Measurements from ENCODE around the gene CHIC2.

Gene CHIC2

DNA sequence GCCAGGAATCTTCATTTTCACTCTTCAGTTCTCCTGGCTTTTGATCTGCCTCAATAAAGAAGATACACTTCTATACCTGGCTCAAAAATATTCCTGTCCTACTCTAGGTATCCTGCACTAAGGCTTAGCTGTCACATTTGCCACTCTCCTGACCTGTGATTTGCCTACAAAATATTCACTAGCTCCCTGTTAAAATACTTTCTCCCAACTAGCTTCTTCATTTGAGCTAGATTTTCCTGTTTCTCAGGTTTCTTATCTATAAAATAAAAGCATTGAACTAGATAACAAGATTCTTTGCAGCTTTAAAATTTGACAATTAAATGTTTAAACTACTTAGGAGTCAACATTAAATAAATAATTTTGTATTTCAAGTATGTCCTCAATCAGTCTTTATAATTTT is 53.2 kb downstream of the CHIC2 start:
- Histone ChIP-seq H3K4me1 (ENCODE audit: insufficient read depth, low read length) (no peaks in the 10 kb centered on the region), H3K27ac (ENCODE audit: low read length) (no peak overlapping the region), H2AFZ (ENCODE audit: low read depth, low read length) (no peak overlapping the region), H3K36me3 (ENCODE audit: insufficient read depth, low read length) (peaks cover 25% of the 10 kb centered on the region), H3K9me3 (ENCODE audit: insufficient read depth, low read length, severe bottlenecking) (no peaks in the 10 kb centered on the region), H3K27me3 (ENCODE audit: insufficient read depth, low read length, poor library complexity) (no peaks in the 10 kb centered on the region), H3K4me3 (ENCODE audit: low read depth in 1 of 2, low read length in 2 of 2) (no peak overlapping the region), H3K9ac (ENCODE audit: low read depth, low read length) (no peak overlapping the region), H3K79me2 (ENCODE audit: insufficient read depth, low read length) (0 out of 2 replicates have a peak, but pooled peaks cover 2% of the 10 kb centered on the region), H4K20me1 (ENCODE audit: insufficient read depth, low read length) (0 out of 2 replicates have a peak, but pooled peaks cover 4% of the 10 kb centered on the region), H3K4me2 (ENCODE audit: insufficient read depth, low read length) (no peak overlapping the region)
- DNase-seq (no peak), ATAC-seq (ENCODE audit: insufficient read depth, low read depth) (no peak)
- TF ChIP-seq, protein P1, sequence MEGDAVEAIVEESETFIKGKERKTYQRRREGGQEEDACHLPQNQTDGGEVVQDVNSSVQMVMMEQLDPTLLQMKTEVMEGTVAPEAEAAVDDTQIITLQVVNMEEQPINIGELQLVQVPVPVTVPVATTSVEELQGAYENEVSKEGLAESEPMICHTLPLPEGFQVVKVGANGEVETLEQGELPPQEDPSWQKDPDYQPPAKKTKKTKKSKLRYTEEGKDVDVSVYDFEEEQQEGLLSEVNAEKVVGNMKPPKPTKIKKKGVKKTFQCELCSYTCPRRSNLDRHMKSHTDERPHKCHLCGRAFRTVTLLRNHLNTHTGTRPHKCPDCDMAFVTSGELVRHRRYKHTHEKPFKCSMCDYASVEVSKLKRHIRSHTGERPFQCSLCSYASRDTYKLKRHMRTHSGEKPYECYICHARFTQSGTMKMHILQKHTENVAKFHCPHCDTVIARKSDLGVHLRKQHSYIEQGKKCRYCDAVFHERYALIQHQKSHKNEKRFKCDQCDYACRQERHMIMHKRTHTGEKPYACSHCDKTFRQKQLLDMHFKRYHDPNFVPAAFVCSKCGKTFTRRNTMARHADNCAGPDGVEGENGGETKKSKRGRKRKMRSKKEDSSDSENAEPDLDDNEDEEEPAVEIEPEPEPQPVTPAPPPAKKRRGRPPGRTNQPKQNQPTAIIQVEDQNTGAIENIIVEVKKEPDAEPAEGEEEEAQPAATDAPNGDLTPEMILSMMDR (IDR thresholded peaks at IDR 0.05; ENCODE audit: borderline replicate concordance, extremely low read depth, low read length, poor library complexity, severe bottlenecking), result no peak
- TF ChIP-seq EZH2 (IDR thresholded peaks at IDR 0.05; ENCODE audit: borderline replicate concordance, low read depth, low read length, severe bottlenecking), result no peak

DNA sequence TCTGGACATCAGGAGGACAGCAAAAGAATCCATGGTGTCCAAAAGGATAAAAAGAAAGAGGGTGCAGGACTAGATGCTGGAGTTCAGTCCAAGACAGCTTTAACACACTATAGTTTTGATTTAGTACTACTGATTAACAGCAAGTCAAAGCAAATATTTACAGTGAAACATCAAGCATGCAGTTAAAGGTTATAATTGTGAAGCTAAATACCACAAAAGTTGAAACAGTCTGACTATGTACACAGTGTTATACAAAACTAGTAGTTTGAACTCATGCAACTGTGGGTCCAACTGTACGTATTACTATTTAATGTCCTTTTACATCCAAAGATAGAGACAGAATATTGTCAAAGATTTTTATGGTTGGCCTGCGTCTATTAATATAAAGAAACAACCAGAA is 57.6 kb downstream of the CHIC2 start:
- Histone ChIP-seq H3K9ac (ENCODE audit: low read depth, low read length) (no peak overlapping the region), H3K4me2 (ENCODE audit: insufficient read depth, low read length) (no peak overlapping the region), H3K27ac (ENCODE audit: low read length) (no peak overlapping the region), H2AFZ (ENCODE audit: low read depth, low read length) (no peak overlapping the region), H3K4me3 (ENCODE audit: low read depth in 1 of 2, low read length in 2 of 2) (no peak overlapping the region), H3K79me2 (ENCODE audit: insufficient read depth, low read length) (no peaks in the 10 kb centered on the region; the same call in 1 of the 2 replicates), H4K20me1 (ENCODE audit: insufficient read depth, low read length) (no peaks in the 10 kb centered on the region), H3K27me3 (ENCODE audit: insufficient read depth, low read length, poor library complexity) (no peaks in the 10 kb centered on the region), H3K9me3 (ENCODE audit: insufficient read depth, low read length, severe bottlenecking) (no peaks in the 10 kb centered on the region), H3K36me3 (ENCODE audit: insufficient read depth, low read length) (peaks cover 20% of the 10 kb centered on the region), H3K4me1 (ENCODE audit: insufficient read depth, low read length) (no peaks in the 10 kb centered on the region)
- TF ChIP-seq, protein P1 (IDR thresholded peaks at IDR 0.05; ENCODE audit: borderline replicate concordance, extremely low read depth, low read length, poor library complexity, severe bottlenecking), result no peak
- TF ChIP-seq EZH2 (IDR thresholded peaks at IDR 0.05; ENCODE audit: borderline replicate concordance, low read depth, low read length, severe bottlenecking), result no peak
- ATAC-seq (ENCODE audit: insufficient read depth, low read depth) (no peak), DNase-seq (no peak)

DNA sequence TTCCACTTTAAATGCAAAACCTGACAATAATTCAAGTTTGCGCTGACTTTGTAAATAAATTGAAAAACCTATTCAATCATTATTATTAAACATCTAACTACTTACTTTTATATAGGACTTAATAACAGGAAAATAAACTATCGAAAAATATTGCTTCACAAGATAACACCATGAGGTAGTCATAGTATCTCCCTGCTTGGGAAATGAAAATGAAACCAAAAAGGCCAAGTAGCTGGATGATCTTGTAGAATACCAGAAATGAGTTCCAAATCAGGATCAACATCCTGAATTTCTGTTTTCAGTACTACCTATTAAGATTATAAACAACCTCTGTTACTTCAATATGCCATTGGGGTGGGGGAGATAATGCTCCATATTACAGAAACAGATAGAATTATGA is 58.9 kb downstream of the CHIC2 start:
- no peaks in the 10 kb centered on the region; the same call in 1 of the 2 replicates for H3K79me2 ChIP-seq (ENCODE audit: insufficient read depth, low read length)
- H3K36me3 ChIP-seq (ENCODE audit: insufficient read depth, low read length), result peaks cover 19% of the 10 kb centered on the region
- DNase-seq (no peak), ATAC-seq (ENCODE audit: insufficient read depth, low read depth) (peak; percentile 69)
- H3K9ac ChIP-seq (ENCODE audit: low read depth, low read length), result no peak overlapping the region
- no peak overlapping the region for H3K4me3 ChIP-seq (ENCODE audit: low read depth in 1 of 2, low read length in 2 of 2)
- no peak overlapping the region for H2AFZ ChIP-seq (ENCODE audit: low read depth, low read length)
- no peak overlapping the region for H3K27ac ChIP-seq (ENCODE audit: low read length)
- no peaks in the 10 kb centered on the region for H4K20me1 ChIP-seq (ENCODE audit: insufficient read depth, low read length)
- H3K9me3 ChIP-seq (ENCODE audit: insufficient read depth, low read length, severe bottlenecking), result no peaks in the 10 kb centered on the region
- H3K4me2 ChIP-seq (ENCODE audit: insufficient read depth, low read length), result peak overlapping the region; percentile 40; the same call in 1 of the 2 replicates
- TF ChIP-seq, protein P1 (IDR thresholded peaks at IDR 0.05; ENCODE audit: borderline replicate concordance, extremely low read depth, low read length, poor library complexity, severe bottlenecking), result no peak
- no peak for TF ChIP-seq EZH2 (IDR thresholded peaks at IDR 0.05; ENCODE audit: borderline replicate concordance, low read depth, low read length, severe bottlenecking)
- no peaks in the 10 kb centered on the region for H3K27me3 ChIP-seq (ENCODE audit: insufficient read depth, low read length, poor library complexity)
- H3K4me1 ChIP-seq (ENCODE audit: insufficient read depth, low read length), result no peaks in the 10 kb centered on the region

GRCh38 chr4:54004463-54004862 is 59.9 kb downstream of the CHIC2 start:
- no peaks in the 10 kb centered on the region for H3K27me3 ChIP-seq (ENCODE audit: insufficient read depth, low read length, poor library complexity)

More at GRCh38 chr4:54004463-54004862, 59.9 kb downstream of the CHIC2 start:
- Histone ChIP-seq H3K4me3 (ENCODE audit: low read depth in 1 of 2, low read length in 2 of 2) (no peak overlapping the region), H3K4me2 (ENCODE audit: insufficient read depth, low read length) (no peak overlapping the region), H3K4me1 (ENCODE audit: insufficient read depth, low read length) (no peaks in the 10 kb centered on the region), H4K20me1 (ENCODE audit: insufficient read depth, low read length) (no peaks in the 10 kb centered on the region), H3K9me3 (ENCODE audit: insufficient read depth, low read length, severe bottlenecking) (no peaks in the 10 kb centered on the region), H3K27ac (ENCODE audit: low read length) (no peak overlapping the region), H3K36me3 (ENCODE audit: insufficient read depth, low read length) (peaks cover 13% of the 10 kb centered on the region), H2AFZ (ENCODE audit: low read depth, low read length) (no peak overlapping the region), H3K79me2 (ENCODE audit: insufficient read depth, low read length) (no peaks in the 10 kb centered on the region; the same call in 1 of the 2 replicates), H3K9ac (ENCODE audit: low read depth, low read length) (no peak overlapping the region)
- TF ChIP-seq, protein P1 (IDR thresholded peaks at IDR 0.05; ENCODE audit: borderline replicate concordance, extremely low read depth, low read length, poor library complexity, severe bottlenecking), result no peak
- TF ChIP-seq EZH2 (IDR thresholded peaks at IDR 0.05; ENCODE audit: borderline replicate concordance, low read depth, low read length, severe bottlenecking), result no peak
- DNase-seq (no peak), ATAC-seq (ENCODE audit: insufficient read depth, low read depth) (no peak)
